C4-2B (cell line): ENCODE measurements around the gene MLKL.

Experiments
- CTCF ChIP-seq: fragments of 450-650 bp; conservative IDR thresholded peaks from 2 replicates; pipeline ENCODE4 v1.5.1; 2017; ENCODE audit warnings: mild to moderate bottlenecking
- ZFX ChIP-seq: fragments of 450-650 bp; IDR thresholded peaks from 2 replicates; pipeline ENCODE4 v1.6.1; 2017

- no peak for TF ChIP-seq CTCF
- no peak for TF ChIP-seq ZFX
These were observed 48.0 kb upstream of the MLKL start for GRCh38 chr16:74748616-74749026.
